Spleen (tissue), 11 donors: Measurements from ENCODE around the gene PRLH. TPM values are rescaled to one million over a fixed set of nuclear protein-coding genes. Genes with fewer than 3 reads are reported as not detected.

Experiments used
- DNase-seq: peaks from one replicate; pipeline ENCODE4 v3.0.0-alpha.2; 2020
- H3K27ac ChIP-seq, 8 donors: fragments of 200-600 bp; sonication (generic) in 7 of 8; 1 replicate in 4 of 8; 2 replicates in 4 of 8; pipeline versions ENCODE4 v1.5.0 to v1.8.0; 2016 to 2021; ENCODE audit warnings: inconsistent platforms in 4 of 8, mild to moderate bottlenecking in 4 of 8, moderate library complexity in 1 of 8
- H3K27me3 ChIP-seq, 7 donors: fragments of 200-600 bp; sonication (generic) in 6 of 7; replicated peaks in 1 of 7; 1 replicate in 4 of 7; 2 replicates in 3 of 7; pipeline versions ENCODE4 v1.5.0 to v1.8.0; 2016 to 2021; ENCODE audit warnings: inconsistent platforms in 3 of 7, mild to moderate bottlenecking in 1 of 7
- H3K36me3 ChIP-seq, 6 donors: fragments of 200-600 bp; sonication (generic) in 5 of 6; 1 replicate in 4 of 6; 2 replicates in 2 of 6; pipeline versions ENCODE4 v1.5.0 to v1.8.0; 2016 to 2021; ENCODE audit warnings: inconsistent platforms in 2 of 6
- H3K4me1 ChIP-seq, 6 donors: fragments of 200-600 bp; sonication (generic) in 5 of 6; 1 replicate in 3 of 6; 2 replicates in 3 of 6; pipeline versions ENCODE4 v1.5.0 to v1.8.0; 2016 to 2021; ENCODE audit warnings: inconsistent platforms in 3 of 6
- H3K4me3 ChIP-seq, 8 donors: fragments of 200-600 bp; sonication (generic) in 7 of 8; 1 replicate in 4 of 8; 2 replicates in 4 of 8; pipeline versions ENCODE4 v1.5.0 to v1.8.0; 2016 to 2021; ENCODE audit warnings: inconsistent platforms in 4 of 8, mild to moderate bottlenecking in 4 of 8, moderate library complexity in 2 of 8
- H3K9me3 ChIP-seq, 8 donors: fragments of 200-600 bp; sonication (generic) in 7 of 8; 1 replicate in 4 of 8; 2 replicates in 4 of 8; pipeline versions ENCODE4 v1.5.0 to v1.8.0; 2016 to 2021; ENCODE audit warnings: inconsistent platforms in 4 of 8
- CTCF ChIP-seq, 11 experiments: fragments of 200-600 bp in 7 of 11; fragments of 450-650 bp in 4 of 11; sonication (generic) in 4 of 11; IDR thresholded peaks in 8 of 11; conservative IDR thresholded peaks in 3 of 11; 1 replicate in 7 of 11; 2 replicates in 4 of 11; pipeline versions ENCODE4 v1.4.0 to v1.8.0; 2016 to 2021; ENCODE audit warnings: antibody characterized with exemption in 11 of 11, inconsistent platforms in 4 of 11, mild to moderate bottlenecking in 1 of 11
- POLR2A ChIP-seq, 3 donors: fragments of 450-650 bp; IDR thresholded peaks; one replicate each; pipeline ENCODE4 v1.5.1; 2017; ENCODE audit warnings: antibody characterized with exemption in 3 of 3, mild to moderate bottlenecking in 1 of 3
- POLR2AphosphoS5 ChIP-seq, 3 donors: sonication (generic); formaldehyde crosslinking; IDR thresholded peaks; one replicate each; pipeline ENCODE4 v1.5.1; 2017; ENCODE audit warnings: antibody characterized with exemption in 3 of 3
- WGBS, 5 donors: extraction: QIAGEN DNeasy Blood & Tissue Kit in 3 of 5; methylation state at CpG; one replicate each; pipeline versions ENCODE4 v1.1.5 to v1.1.7; 2013 to 2018; 5-methylcytosine and 5-hydroxymethylcytosine counted together
- intact Hi-C: fragments of 100-400 bp; cut with DNase I; formaldehyde crosslinking; loops from one replicate; pipeline ENCODE4 v1.15.0; 2023; ENCODE audit warnings: low total_unique reads
- polyA plus RNA-seq, 3 donors: library from polyadenylated mRNA; stranded (reverse); fragments of 200-250 nt; gene quantifications; one replicate each; pipeline ENCODE4 v1.2.1, GENCODE V29; 2013
- total RNA-seq, 7 donors: library from RNA; depleted of rRNA in 3 of 7; stranded (reverse); fragments of >200 nt in 3 of 7; fragmentation: NEBNext Ultra II Directional in 4 of 7; extraction: Animal tissue kit (Norgen Biotek cat#: 25700) in 4 of 7; gene quantifications; one replicate each; pipeline versions ENCODE4 v1.1.0 to v1.2.1, GENCODE V29; 2016 to 2021
- donor health status: healthy with polysubstance abuse.
- donor health status: DM: no; HTN: no; CAD: no; lungs with moderate emphysema.
- donor health status: DM: no; HTN: no; CAD: no.
- donor health status: Bipolar disorder and iron deficiency.
- donor health status: healthy.
- donor health status: DM: no; HTN: no; CAD: no.
- donor health status: DM: yes; HTN: yes; CAD: no.

The PRLH gene
- total and polyA plus RNA-seq, 10 donors: not detected

- H3K9me3 ChIP-seq: no peaks in the 10 kb centered on the region
- intact Hi-C loops: no loop called here
- H3K27ac ChIP-seq: no peak overlapping the region
- TF ChIP-seq POLR2A (IDR thresholded peaks at IDR 0.05) (no peak), POLR2AphosphoS5 (IDR thresholded peaks at IDR 0.05) (no peak), CTCF (IDR thresholded peaks at IDR 0.05 in 8 of 11, conservative IDR thresholded peaks at IDR 0.05 in 3 of 11) (no peak)
- WGBS, 5 donors: 88 to 93% (median 92%) methylated on average over 11 of the region's 11 CpGs
- peaks cover 0 to 10% (median 0%) of the 10 kb centered on the region in 6 donors for H3K4me1 ChIP-seq
- no peak overlapping the region for H3K4me3 ChIP-seq
- H3K27me3 ChIP-seq: peaks cover 0 to 12% (median 0%) of the 10 kb centered on the region in 7 donors
- H3K36me3 ChIP-seq: no peaks in the 10 kb centered on the region
- no peak for DNase-seq
These were observed 39.1 kb upstream of the PRLH start for GRCh38 chr2:237527233-237527632.

GRCh38 chr2:237527766-237528165 is 38.6 kb upstream of the PRLH start:
- Histone ChIP-seq H3K4me3 (no peak overlapping the region), H3K9me3 (no peaks in the 10 kb centered on the region), H3K27me3 (peaks cover 0 to 12% (median 0%) of the 10 kb centered on the region in 7 donors), H3K4me1 (peaks cover 0 to 10% (median 0%) of the 10 kb centered on the region in 6 donors), H3K27ac (no peak overlapping the region), H3K36me3 (no peaks in the 10 kb centered on the region)
- 93 to 95% (median 95%) methylated on average over 5 of the region's 5 CpGs for WGBS, 5 donors
- DNase-seq: no peak
- TF ChIP-seq CTCF (IDR thresholded peaks at IDR 0.05 in 8 of 11, conservative IDR thresholded peaks at IDR 0.05 in 3 of 11) (no peak), POLR2AphosphoS5 (IDR thresholded peaks at IDR 0.05) (no peak), POLR2A (IDR thresholded peaks at IDR 0.05) (no peak)
- intact Hi-C loops: no loop called here

GRCh38 chr2:237529452-237530402 is 36.6 kb upstream of the PRLH start:
- no peaks in the 10 kb centered on the region for H3K36me3 ChIP-seq
- H3K4me1 ChIP-seq: peaks cover 0 to 10% (median 0%) of the 10 kb centered on the region in 6 donors
- H3K4me3 ChIP-seq: no peak overlapping the region
- 70 to 85% (median 80%) methylated on average over 13 to 19 of the region's 19 CpGs for WGBS, 5 donors
- intact Hi-C loops: no loop called here
- no peaks in the 10 kb centered on the region for H3K9me3 ChIP-seq
- DNase-seq: peak; percentile 52
- peaks cover 0 to 12% (median 0%) of the 10 kb centered on the region in 7 donors for H3K27me3 ChIP-seq
- TF ChIP-seq POLR2A (IDR thresholded peaks at IDR 0.05): no peak
- no peak for TF ChIP-seq POLR2AphosphoS5 (IDR thresholded peaks at IDR 0.05)
- no peak for TF ChIP-seq CTCF (IDR thresholded peaks at IDR 0.05 in 8 of 11, conservative IDR thresholded peaks at IDR 0.05 in 3 of 11)
- no peak overlapping the region for H3K27ac ChIP-seq
